ENCODE data around the gene HS3ST1. TPM values are rescaled to one million over a fixed set of nuclear protein-coding genes. Genes with fewer than 3 reads are reported as not detected.

The HS3ST1 gene
- total RNA-seq, 1 donor from 2014 or later: 0.37 TPM

DNA sequence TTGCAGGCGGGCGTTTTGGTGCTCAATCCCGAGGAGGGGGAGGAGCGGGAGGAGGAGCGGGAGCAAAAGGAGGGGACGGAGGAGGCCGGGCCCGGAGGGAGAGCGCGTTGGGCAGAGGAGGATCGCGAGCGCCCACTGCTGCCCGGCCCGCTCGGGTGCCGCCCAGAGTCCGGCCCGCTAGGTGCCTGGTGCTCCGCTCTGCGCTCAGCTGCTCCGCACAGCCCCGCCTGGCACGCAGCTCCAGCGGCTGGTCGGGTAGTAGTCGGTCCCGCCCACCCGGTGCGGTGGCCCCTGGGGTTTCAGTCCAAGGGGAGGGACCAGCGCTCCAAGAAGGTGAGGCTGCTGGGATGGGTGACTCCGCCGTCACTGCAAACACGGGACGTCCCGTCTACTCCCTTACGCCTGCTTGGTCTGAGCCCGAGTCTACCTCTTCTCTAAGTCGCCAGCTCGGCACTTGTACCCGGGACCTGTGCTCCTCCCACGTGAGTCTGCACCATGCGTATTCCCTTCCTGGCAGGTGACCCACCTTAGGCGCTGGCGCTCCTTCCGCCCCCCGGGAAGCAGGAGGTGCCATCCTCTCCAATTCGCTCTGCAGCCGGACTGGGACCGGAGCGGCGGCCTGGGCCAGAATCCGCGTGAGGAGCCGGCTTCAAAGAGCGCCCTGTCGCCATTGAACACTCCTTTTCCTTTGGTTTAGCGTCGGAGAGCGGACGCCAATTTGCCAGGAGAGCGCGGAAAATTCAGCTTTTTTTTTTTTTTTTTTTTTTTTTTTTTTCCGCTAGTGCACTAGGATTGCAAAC is 405 bp upstream of the HS3ST1 start:
- peak overlapping the region; percentile 79 for H3K4me3 Mint-ChIP-seq
- no peaks in the 10 kb centered on the region for H3K36me3 Mint-ChIP-seq (ENCODE audit: low read depth)
- peak; percentile 59 for DNase-seq (ENCODE audit: low read depth, low spot score)
- TF ChIP-seq, protein P1, sequence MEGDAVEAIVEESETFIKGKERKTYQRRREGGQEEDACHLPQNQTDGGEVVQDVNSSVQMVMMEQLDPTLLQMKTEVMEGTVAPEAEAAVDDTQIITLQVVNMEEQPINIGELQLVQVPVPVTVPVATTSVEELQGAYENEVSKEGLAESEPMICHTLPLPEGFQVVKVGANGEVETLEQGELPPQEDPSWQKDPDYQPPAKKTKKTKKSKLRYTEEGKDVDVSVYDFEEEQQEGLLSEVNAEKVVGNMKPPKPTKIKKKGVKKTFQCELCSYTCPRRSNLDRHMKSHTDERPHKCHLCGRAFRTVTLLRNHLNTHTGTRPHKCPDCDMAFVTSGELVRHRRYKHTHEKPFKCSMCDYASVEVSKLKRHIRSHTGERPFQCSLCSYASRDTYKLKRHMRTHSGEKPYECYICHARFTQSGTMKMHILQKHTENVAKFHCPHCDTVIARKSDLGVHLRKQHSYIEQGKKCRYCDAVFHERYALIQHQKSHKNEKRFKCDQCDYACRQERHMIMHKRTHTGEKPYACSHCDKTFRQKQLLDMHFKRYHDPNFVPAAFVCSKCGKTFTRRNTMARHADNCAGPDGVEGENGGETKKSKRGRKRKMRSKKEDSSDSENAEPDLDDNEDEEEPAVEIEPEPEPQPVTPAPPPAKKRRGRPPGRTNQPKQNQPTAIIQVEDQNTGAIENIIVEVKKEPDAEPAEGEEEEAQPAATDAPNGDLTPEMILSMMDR (conservative IDR thresholded peaks at IDR 0.05): peak; percentile 74
- no peaks in the 10 kb centered on the region for H3K9me3 Mint-ChIP-seq
- H3K27ac Mint-ChIP-seq (ENCODE audit: unreplicated experiment): no peak overlapping the region
- peaks cover 16% of the 10 kb centered on the region for H3K4me1 Mint-ChIP-seq
- H3K27me3 Mint-ChIP-seq (ENCODE audit: low read depth): peaks cover 78% of the 10 kb centered on the region

DNA sequence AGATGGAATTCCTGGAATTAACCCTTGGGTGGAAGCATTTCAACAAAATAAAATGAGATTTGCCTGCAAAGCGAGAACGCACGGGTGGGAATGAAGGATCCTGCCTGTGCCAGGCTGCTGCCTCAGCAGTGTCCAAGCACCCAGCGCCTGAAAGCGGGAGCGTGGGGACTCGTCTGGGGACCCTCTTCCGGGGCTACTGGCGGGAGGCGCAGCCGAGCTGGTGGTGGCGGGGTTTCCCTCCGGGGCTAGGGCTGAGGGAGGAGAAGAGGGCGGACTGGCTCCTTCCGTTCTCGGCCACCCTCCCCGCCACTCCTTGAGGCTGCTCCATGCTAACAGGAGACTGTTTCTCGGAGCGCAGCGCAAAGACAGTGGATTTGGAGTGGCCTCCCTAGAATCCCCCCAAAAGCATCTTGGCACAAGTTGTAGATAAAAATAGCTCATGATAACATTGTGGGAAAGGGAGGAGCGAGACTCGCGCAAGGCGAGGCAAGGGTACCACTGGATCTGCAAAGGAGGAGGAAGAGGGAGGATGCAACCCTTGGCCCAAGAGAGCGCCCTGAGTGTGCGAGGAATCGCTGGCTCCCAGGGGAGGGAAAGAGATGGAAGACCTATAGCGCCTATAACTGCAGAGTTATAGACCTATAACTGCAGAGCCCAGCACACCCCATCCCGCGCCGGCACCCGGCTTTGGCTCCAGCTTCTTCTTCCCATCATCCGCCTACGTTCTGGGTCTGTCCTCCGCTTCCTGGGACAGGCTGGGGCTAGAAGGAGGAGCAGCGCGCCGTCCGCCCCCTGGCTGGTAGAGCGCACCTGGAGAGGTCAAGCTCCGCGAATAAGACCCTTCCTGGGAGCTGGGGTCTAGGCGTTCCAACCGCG is 1.3 kb downstream of the HS3ST1 start:
- no peaks in the 10 kb centered on the region for H3K9me3 Mint-ChIP-seq

DNA sequence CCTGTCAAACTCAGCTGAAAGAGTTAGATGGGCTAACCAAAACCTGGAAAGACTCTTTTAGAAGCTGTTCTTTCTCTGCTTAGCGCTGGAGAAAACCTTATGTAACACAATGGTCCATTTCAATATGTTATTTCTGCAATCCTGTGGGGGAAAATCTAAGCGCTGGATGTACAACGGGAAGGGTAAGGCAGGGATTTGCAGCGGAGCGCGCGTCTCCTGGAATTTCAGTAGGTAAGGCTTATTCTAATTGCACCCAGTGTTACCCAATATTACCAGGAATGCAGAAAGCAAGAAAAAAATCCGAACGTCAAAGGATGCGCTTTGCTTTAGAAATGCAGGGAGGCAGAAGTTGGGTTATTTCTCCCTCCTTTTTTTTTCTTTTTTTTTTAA is 2.0 kb downstream of the HS3ST1 start:
- H3K4me1 Mint-ChIP-seq: peaks cover 23% of the 10 kb centered on the region
- no peaks in the 10 kb centered on the region for H3K9me3 Mint-ChIP-seq
- peak overlapping the region; percentile 61 for H3K4me3 Mint-ChIP-seq
- H3K36me3 Mint-ChIP-seq (ENCODE audit: low read depth): no peaks in the 10 kb centered on the region
- H3K27me3 Mint-ChIP-seq (ENCODE audit: low read depth): peaks cover 66% of the 10 kb centered on the region
- H3K27ac Mint-ChIP-seq (ENCODE audit: unreplicated experiment): no peak overlapping the region
- no peak for DNase-seq (ENCODE audit: low read depth, low spot score)
- TF ChIP-seq, protein P1 (conservative IDR thresholded peaks at IDR 0.05): no peak

More for the DNA sequence above, 1.3 kb downstream of the HS3ST1 start:
- no peak for DNase-seq (ENCODE audit: low read depth, low spot score)
- TF ChIP-seq, protein P1 (conservative IDR thresholded peaks at IDR 0.05): no peak
- no peaks in the 10 kb centered on the region for H3K36me3 Mint-ChIP-seq (ENCODE audit: low read depth)
- peaks cover 70% of the 10 kb centered on the region for H3K27me3 Mint-ChIP-seq (ENCODE audit: low read depth)
- peak overlapping the region; percentile 79 for H3K4me3 Mint-ChIP-seq
- peaks cover 16% of the 10 kb centered on the region for H3K4me1 Mint-ChIP-seq
- H3K27ac Mint-ChIP-seq (ENCODE audit: unreplicated experiment): no peak overlapping the region

DNA sequence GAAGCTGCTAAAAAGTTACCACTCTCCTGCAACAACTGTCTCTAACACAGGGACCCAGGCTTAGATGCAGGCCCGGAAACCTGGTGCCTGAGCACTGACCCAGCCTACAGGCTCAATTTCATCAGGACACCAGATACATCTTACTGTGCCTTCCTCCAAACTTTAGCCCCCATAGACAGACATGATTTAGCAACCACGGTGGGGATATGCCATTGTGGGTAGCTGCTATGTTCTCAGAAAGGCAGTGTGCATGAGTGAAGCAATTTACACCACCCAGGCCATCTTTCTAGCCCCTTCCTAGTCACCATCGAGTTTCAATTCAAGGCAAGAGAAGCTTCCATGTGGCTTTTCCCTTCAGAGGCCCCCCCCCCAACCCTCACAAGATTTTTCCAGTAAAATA is 2.7 kb downstream of the HS3ST1 start:
- DNase-seq (ENCODE audit: low read depth, low spot score): no peak
- Mint-ChIP-seq H3K4me3 (no peak overlapping the region), H3K9me3 (no peaks in the 10 kb centered on the region), H3K4me1 (peaks cover 30% of the 10 kb centered on the region), H3K36me3 (ENCODE audit: low read depth) (no peaks in the 10 kb centered on the region), H3K27ac (ENCODE audit: unreplicated experiment) (no peak overlapping the region), H3K27me3 (ENCODE audit: low read depth) (peaks cover 59% of the 10 kb centered on the region)
- TF ChIP-seq, protein P1 (conservative IDR thresholded peaks at IDR 0.05): no peak

DNA sequence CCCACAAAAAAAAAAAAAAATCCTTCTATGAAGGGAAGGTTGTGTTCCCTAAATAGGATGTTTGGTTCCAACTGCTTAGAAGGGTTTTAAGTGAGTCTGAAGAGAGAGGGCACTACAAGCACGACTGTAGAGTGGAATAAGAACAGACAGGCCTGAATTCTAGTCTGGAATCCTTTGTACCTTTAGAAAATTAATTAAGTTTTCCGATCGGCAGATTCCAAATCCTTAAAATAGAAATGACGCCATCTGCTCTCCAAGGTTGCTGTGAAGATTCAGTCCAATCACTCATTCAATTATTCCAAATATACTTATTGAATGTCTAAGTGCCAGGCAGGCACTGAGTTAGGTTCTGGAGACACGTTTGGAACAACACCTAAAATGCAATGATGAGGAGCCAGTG is 3.8 kb downstream of the HS3ST1 start:
- H3K4me3 Mint-ChIP-seq: no peak overlapping the region
- peaks cover 47% of the 10 kb centered on the region for H3K27me3 Mint-ChIP-seq (ENCODE audit: low read depth)
- TF ChIP-seq, protein P1 (conservative IDR thresholded peaks at IDR 0.05): no peak
- no peak for DNase-seq (ENCODE audit: low read depth, low spot score)
- H3K36me3 Mint-ChIP-seq (ENCODE audit: low read depth): no peaks in the 10 kb centered on the region
- peaks cover 36% of the 10 kb centered on the region for H3K4me1 Mint-ChIP-seq
- H3K27ac Mint-ChIP-seq (ENCODE audit: unreplicated experiment): no peak overlapping the region
- no peaks in the 10 kb centered on the region for H3K9me3 Mint-ChIP-seq
